HepG2 (cell line): Measurements from ENCODE around the gene TTC24. TPM values are rescaled to one million over a fixed set of nuclear protein-coding genes. Genes with fewer than 3 reads are reported as not detected.
A peak's percentile ranks its signal among the peaks of the same experiment; 100 is the strongest.

Source experiments
- AKAP8 ChIP-seq: sonication (generic); formaldehyde crosslinking; IDR thresholded peaks from 2 replicates; pipeline ENCODE4 v1.5.1; 2020; ENCODE audit warnings: mild to moderate bottlenecking, missing genetic modification reagents
- AKNA ChIP-seq: sonication (generic); formaldehyde crosslinking; IDR thresholded peaks from 2 replicates; pipeline ENCODE4 v1.4.0; 2020; ENCODE audit warnings: missing genetic modification reagents, borderline replicate concordance
- ARNTL ChIP-seq: sonication (generic); formaldehyde crosslinking; IDR thresholded peaks from 2 replicates; pipeline ENCODE4 v1.4.0; 2020; ENCODE audit warnings: mild to moderate bottlenecking, missing genetic modification reagents
- DBP ChIP-seq: sonication (generic); formaldehyde crosslinking; IDR thresholded peaks from 2 replicates; pipeline ENCODE4 v1.4.0; 2020; ENCODE audit warnings: missing genetic modification reagents; ENCODE audit errors: not compliant biosample characterization
- E2F5 ChIP-seq: sonication (generic); formaldehyde crosslinking; conservative IDR thresholded peaks from 2 replicates; pipeline ENCODE4 v1.4.0; 2020; ENCODE audit warnings: missing genetic modification reagents
- IRX3 ChIP-seq: sonication (generic); formaldehyde crosslinking; IDR thresholded peaks from 2 replicates; pipeline ENCODE4 v1.8.1; 2023; ENCODE audit warnings: mild to moderate bottlenecking, low read depth, missing genetic modification reagents, borderline replicate concordance
- RBFOX2 ChIP-seq: fragments of 200-400 bp; formaldehyde crosslinking; IDR thresholded peaks from 2 replicates; pipeline ENCODE4 v1.6.1; 2017; ENCODE audit warnings: low read depth, mild to moderate bottlenecking, low read length
- SOX6 ChIP-seq, 2 experiments: fragments of 450-650 bp in 1 of 2; sonication (generic) in 1 of 2; formaldehyde crosslinking in 1 of 2; IDR thresholded peaks; 2 replicates each; pipeline versions ENCODE4 v1.4.0 to v1.6.1; 2017 to 2020; ENCODE audit warnings: antibody characterized with exemption in 1 of 2, mild to moderate bottlenecking in 1 of 2, missing genetic modification reagents in 1 of 2
- SP140L ChIP-seq: sonication (generic); formaldehyde crosslinking; IDR thresholded peaks from 2 replicates; pipeline ENCODE4 v1.4.0; 2020; ENCODE audit warnings: missing genetic modification reagents, borderline replicate concordance
- ZBED4 ChIP-seq: sonication (generic); formaldehyde crosslinking; IDR thresholded peaks from 2 replicates; pipeline ENCODE4 v1.4.0; 2020; ENCODE audit warnings: missing genetic modification reagents, borderline replicate concordance
- ZFP1 ChIP-seq: IDR thresholded peaks from 2 replicates; pipeline ENCODE4 v1.6.1; 2016
- ZMYM2 ChIP-seq: sonication (generic); formaldehyde crosslinking; IDR thresholded peaks from 2 replicates; pipeline ENCODE4 v1.8.0; 2022; ENCODE audit warnings: mild to moderate bottlenecking, missing genetic modification reagents
- ZNF513 ChIP-seq: sonication (generic); formaldehyde crosslinking; conservative IDR thresholded peaks from 2 replicates; pipeline ENCODE4 v1.5.0; 2020; ENCODE audit warnings: missing genetic modification reagents
- ZNF546 ChIP-seq: sonication (generic); formaldehyde crosslinking; conservative IDR thresholded peaks from 2 replicates; pipeline ENCODE4 v1.8.1; 2023; ENCODE audit warnings: mild to moderate bottlenecking, missing genetic modification reagents
- ZNF709 ChIP-seq: sonication (generic); formaldehyde crosslinking; IDR thresholded peaks from 2 replicates; pipeline ENCODE4 v1.5.0; 2020; ENCODE audit warnings: mild to moderate bottlenecking, missing genetic modification reagents
- ZSCAN25 ChIP-seq: sonication (generic); formaldehyde crosslinking; IDR thresholded peaks from 2 replicates; pipeline ENCODE4 v1.8.0; 2022; ENCODE audit warnings: mild to moderate bottlenecking, missing genetic modification reagents
- polyA plus RNA-seq, 8 experiments: library from polyadenylated mRNA; depleted of rRNA in 3 of 8; stranded (reverse) in 7 of 8; unstranded in 1 of 8; fragments of >200 nt; fragmentation: Illumina TruSeq in 4 of 8; extraction: Trizol in 4 of 8; gene quantifications; 2 replicates each; pipeline versions ENCODE4 v1.2.1 to v1.2.3, GENCODE V29; 2011 to 2016; ENCODE audit warnings: low read depth in 4 of 8, missing spikeins in 1 of 8, mixed read lengths in 1 of 8; ENCODE audit not compliant: insufficient read depth in 1 of 8
- total RNA-seq, 5 experiments: library from RNA; depleted of rRNA; stranded (reverse); fragments of >200 nt; fragmentation: Illumina TruSeq; extraction: Trizol; gene quantifications; 2 replicates each; pipeline ENCODE4 v1.2.3, GENCODE V29; 2016; ENCODE audit warnings: low read depth in 1 of 5

The TTC24 gene
- total and polyA plus RNA-seq, 2 of the 13 experiments (the other 11 are each of a cell fraction or from before 2014, with no cell fraction given): 0.13 to 0.18 TPM

GRCh38 chr1:156601122-156601830, 21.8 kb downstream of the TTC24 start, which contains the start of gene GPATCH4 (continued):
- no peak for TF ChIP-seq SOX6 (IDR thresholded peaks at IDR 0.05)
- TF ChIP-seq SOX6 (CRISPR knock-in tag; IDR thresholded peaks at IDR 0.05): peak; percentile 51; the same call in 1 of the 2 replicates
- TF ChIP-seq AKAP8 (CRISPR knock-in tag): no peak
- TF ChIP-seq ZMYM2: no peak
- TF ChIP-seq ZNF709 (CRISPR knock-in tag): no peak
- 0 out of 2 replicates have a peak, but pooled peaks have one; percentile 26 for TF ChIP-seq AKNA (CRISPR knock-in tag)
- no peak; the same call in 1 of the 2 replicates for TF ChIP-seq ZNF546 (CRISPR knock-in tag)
- no peak for TF ChIP-seq ZNF513
- no peak for TF ChIP-seq RBFOX2
- no peak; the same call in 1 of the 2 replicates for TF ChIP-seq IRX3
- TF ChIP-seq ARNTL (CRISPR knock-in tag): peak; percentile 75
- TF ChIP-seq ZBED4 (CRISPR knock-in tag): no peak; the same call in 1 of the 2 replicates
- 0 out of 2 replicates have a peak, but pooled peaks have one; percentile 80 for TF ChIP-seq SP140L (CRISPR knock-in tag)
- 0 out of 2 replicates have a peak, but pooled peaks have one; percentile 60 for TF ChIP-seq E2F5
- peak; percentile 85 for TF ChIP-seq ZSCAN25
- 0 out of 2 replicates have a peak, but pooled peaks have one; percentile 33 for TF ChIP-seq ZFP1 (CRISPR knock-in tag)
- TF ChIP-seq DBP (CRISPR knock-in tag): no peak
